Stimulated activated CD8-positive, alpha-beta memory T cell treated with anti-CD3 and anti-CD28 coated beads, Interleukin-12 subunit alpha, Interleukin-12 subunit beta, amount 100 ng/mL, for 24 hours (primary cell): ENCODE results near the gene THADA.
"Not testable (repeated sequence)": the region's sequence is repeated elsewhere in the genome, so short reads cannot be mapped to it uniquely, and the experiment has no call there.

ENCODE experiments used
- DNase-seq: peaks from one replicate; pipeline ENCODE4 v3.0.0-alpha.2; 2020; ENCODE audit errors: extremely low read depth

The THADA gene

GRCh38 chr2:43595603-43596412, at the start of gene THADA:
TSS of gene THADA (minus strand) at chr2:43596038. CDS start at chr2:43592392, 3,646 bp downstream.
- peak; percentile 98 for DNase-seq

GRCh38 chr2:43643680-43644079, 47.8 kb upstream of the THADA start:
- no peak for DNase-seq

DNA sequence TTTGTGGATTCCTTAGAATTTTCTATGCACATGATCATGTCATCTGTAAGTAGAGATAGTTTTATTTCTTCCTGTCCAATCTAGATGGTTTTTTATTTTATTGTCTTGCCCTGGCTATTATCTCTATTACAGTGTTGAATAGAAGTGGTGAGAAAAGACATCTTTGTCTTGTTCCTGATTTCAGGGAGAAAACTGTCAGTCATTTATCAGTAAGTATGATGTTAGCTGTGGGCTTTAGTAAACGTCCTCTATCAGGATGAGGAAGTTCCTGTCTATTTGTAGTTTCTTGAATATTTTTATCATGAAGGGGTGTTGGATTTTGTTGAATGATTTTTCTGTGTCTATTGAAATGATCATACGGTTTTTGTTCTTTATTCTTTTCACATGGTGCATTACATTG, 46.5 kb upstream of the THADA start:
- no peak for DNase-seq

GRCh38 chr2:43637030-43637803, 41.4 kb upstream of the THADA start, which contains the start of gene PLEKHH2:
TSS of gene PLEKHH2 (plus strand) at chr2:43637260. CDS start at chr2:43644674, 7,414 bp downstream.
- DNase-seq, result peak; percentile 67

GRCh38 chr2:43636621-43637020, 40.8 kb upstream of the THADA start:
- no peak for DNase-seq

DNA sequence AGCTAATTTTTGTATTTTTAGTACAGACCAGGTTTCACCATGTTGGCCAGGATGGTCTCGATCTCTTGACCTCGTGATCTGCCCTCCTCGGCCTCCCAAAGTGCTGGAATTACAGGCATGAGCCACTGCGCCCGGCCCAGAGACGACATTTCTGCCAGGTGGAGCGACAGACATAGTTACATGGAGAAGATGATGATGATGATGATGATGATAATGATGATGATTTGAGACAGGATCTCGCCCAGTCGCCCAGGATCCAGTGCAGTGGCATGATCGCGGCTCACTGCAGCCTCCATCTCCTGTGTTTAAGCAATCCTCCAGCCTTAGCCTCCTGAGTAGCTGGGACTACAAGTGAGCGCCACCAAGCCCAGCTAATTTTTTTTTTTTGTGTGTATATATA, 40.3 kb upstream of the THADA start:
- not testable (repeated sequence) for DNase-seq

- DNase-seq, result no peak
Observed at GRCh38 chr2:43634604-43635306, 38.9 kb upstream of the THADA start.

- no peak for DNase-seq
Observed at GRCh38 chr2:43631618-43632317, 35.9 kb upstream of the THADA start.

- no peak for DNase-seq
Observed at GRCh38 chr2:43622931-43623451, 27.2 kb upstream of the THADA start.

- DNase-seq, result no peak
Observed at GRCh38 chr2:43619511-43619910, 23.7 kb upstream of the THADA start.

DNA sequence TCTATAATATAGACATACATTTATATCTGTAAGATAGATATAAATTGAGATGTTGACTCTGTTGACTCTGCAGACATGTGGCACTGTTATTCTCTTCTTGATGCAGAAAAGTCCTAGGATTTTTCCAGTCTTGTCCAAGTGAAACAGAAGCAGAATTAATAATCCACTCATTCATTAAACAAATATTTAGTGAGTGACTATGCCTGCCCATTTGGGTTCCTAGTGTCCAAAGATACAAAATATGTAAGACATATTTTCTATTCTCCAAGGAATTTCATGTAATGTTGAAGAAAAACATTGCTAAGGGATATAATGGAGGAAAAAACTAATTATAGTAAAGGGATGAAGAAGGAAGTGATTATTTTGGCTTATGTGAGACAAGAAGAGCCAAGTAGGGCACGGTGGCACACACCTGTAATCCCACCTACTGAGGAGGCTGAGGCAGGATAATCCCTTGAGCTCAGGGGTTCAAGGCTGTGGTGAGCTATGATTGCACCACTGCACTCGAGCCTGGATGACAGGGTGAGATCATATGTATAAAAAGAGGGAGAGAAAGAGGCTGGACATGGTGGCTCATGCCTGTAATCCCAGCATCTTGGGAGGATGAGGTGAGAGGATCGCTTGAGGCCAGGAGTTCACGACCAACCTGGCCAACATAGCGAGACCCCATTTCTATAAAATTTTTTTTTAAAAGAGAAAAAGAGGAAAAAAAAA, 21.3 kb upstream of the THADA start:
- DNase-seq, result no peak

GRCh38 chr2:43612944-43613343, 17.1 kb upstream of the THADA start:
- DNase-seq, result no peak

GRCh38 chr2:43611987-43612894, 16.4 kb upstream of the THADA start:
- peak; percentile 46 for DNase-seq

DNA sequence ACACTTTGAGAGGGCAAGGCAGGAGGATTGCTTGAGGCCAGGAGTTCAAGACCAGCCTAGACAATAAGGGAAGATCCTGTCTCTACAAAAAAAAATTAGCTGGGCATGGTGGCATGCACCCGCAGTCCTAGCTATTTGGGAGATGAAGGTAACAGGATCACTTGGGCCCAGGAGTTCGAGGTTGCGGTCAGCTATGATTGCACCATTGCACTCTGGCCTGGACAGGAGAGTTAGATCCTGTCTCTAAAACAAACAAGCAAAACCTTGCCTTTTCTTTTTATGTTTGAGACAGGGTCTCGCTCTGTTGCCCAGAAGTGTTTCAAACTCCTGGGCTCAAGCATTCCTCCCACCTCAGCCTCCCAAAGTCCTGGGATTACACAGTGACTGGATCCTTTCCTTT, 14.5 kb upstream of the THADA start:
- DNase-seq, result no peak

- no peak for DNase-seq
Observed at GRCh38 chr2:43609290-43609918, 13.6 kb upstream of the THADA start.

- DNase-seq, result no peak
Observed at GRCh38 chr2:43605851-43606250, 10.0 kb upstream of the THADA start.

GRCh38 chr2:43605079-43605655, 9.3 kb upstream of the THADA start:
- no peak for DNase-seq

GRCh38 chr2:43604674-43605073, 8.8 kb upstream of the THADA start:
- no peak for DNase-seq

DNA sequence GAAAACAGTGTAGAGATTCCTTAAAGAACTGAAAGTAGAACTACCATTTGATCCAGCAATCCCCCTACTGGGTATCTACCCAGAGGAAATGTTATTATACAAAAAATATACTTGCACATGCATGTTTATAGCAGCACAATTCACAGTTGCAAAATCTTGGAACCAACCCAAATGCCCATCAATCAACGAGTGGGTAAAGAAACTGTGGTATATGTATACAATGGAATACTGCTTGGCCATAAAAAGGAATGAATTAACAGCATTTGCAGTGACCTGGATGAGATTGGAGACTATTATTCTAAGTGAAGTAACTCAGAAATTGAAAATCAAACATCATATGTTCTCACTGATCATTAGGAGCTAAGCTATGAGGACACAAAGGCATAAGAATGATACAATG, 4.8 kb upstream of the THADA start:
- not testable (repeated sequence) for DNase-seq
